ENCODE data around the gene OSBPL5.
"Not testable (repeated sequence)": the region's sequence is repeated elsewhere in the genome, so short reads cannot be mapped to it uniquely, and the experiment has no call there.

Gene OSBPL5

GRCh38 chr11:3176487-3176886, 11.4 kb upstream of the OSBPL5 start:
- Mint-ChIP-seq H3K27me3 (peaks cover 2% of the 10 kb centered on the region), H3K4me1 (ENCODE audit: low read depth) (peaks cover 10% of the 10 kb centered on the region), H3K36me3 (peaks cover 11% of the 10 kb centered on the region), H3K9me3 (ENCODE audit: low read depth) (peaks cover 4% of the 10 kb centered on the region), H3K27ac (no peak overlapping the region), H3K4me3 (no peak overlapping the region)

GRCh38 chr11:3175194-3175593, 10.1 kb upstream of the OSBPL5 start:
- no peak overlapping the region for H3K4me3 Mint-ChIP-seq
- H3K4me1 Mint-ChIP-seq (ENCODE audit: low read depth): peaks cover 18% of the 10 kb centered on the region
- H3K27me3 Mint-ChIP-seq: peaks cover 2% of the 10 kb centered on the region
- no peak overlapping the region for H3K27ac Mint-ChIP-seq
- peaks cover 11% of the 10 kb centered on the region for H3K36me3 Mint-ChIP-seq
- H3K9me3 Mint-ChIP-seq (ENCODE audit: low read depth): peaks cover 4% of the 10 kb centered on the region

GRCh38 chr11:3174387-3174786, 9.3 kb upstream of the OSBPL5 start:
- Mint-ChIP-seq H3K4me3 (no peak overlapping the region), H3K36me3 (peaks cover 11% of the 10 kb centered on the region), H3K27me3 (peaks cover 2% of the 10 kb centered on the region), H3K4me1 (ENCODE audit: low read depth) (peaks cover 23% of the 10 kb centered on the region), H3K27ac (no peak overlapping the region), H3K9me3 (ENCODE audit: low read depth) (peaks cover 4% of the 10 kb centered on the region)

GRCh38 chr11:3173795-3174194, 8.7 kb upstream of the OSBPL5 start:
- Mint-ChIP-seq H3K9me3 (ENCODE audit: low read depth) (peaks cover 4% of the 10 kb centered on the region), H3K36me3 (peaks cover 11% of the 10 kb centered on the region), H3K27me3 (peaks cover 2% of the 10 kb centered on the region), H3K27ac (no peak overlapping the region), H3K4me1 (ENCODE audit: low read depth) (peaks cover 28% of the 10 kb centered on the region), H3K4me3 (no peak overlapping the region)

GRCh38 chr11:3171931-3172560, 6.9 kb upstream of the OSBPL5 start:
- peaks cover 4% of the 10 kb centered on the region for H3K9me3 Mint-ChIP-seq (ENCODE audit: low read depth)
- H3K27ac Mint-ChIP-seq: no peak overlapping the region
- peaks cover 28% of the 10 kb centered on the region for H3K4me1 Mint-ChIP-seq (ENCODE audit: low read depth)
- H3K4me3 Mint-ChIP-seq: peak overlapping the region; percentile 46
- H3K27me3 Mint-ChIP-seq: no peaks in the 10 kb centered on the region
- H3K36me3 Mint-ChIP-seq: peaks cover 11% of the 10 kb centered on the region

GRCh38 chr11:3170756-3171650, 5.9 kb upstream of the OSBPL5 start:
- Mint-ChIP-seq H3K4me3 (peak overlapping the region; percentile 38), H3K9me3 (ENCODE audit: low read depth) (no peaks in the 10 kb centered on the region), H3K36me3 (peaks cover 4% of the 10 kb centered on the region), H3K4me1 (ENCODE audit: low read depth) (peaks cover 28% of the 10 kb centered on the region), H3K27me3 (no peaks in the 10 kb centered on the region), H3K27ac (peak overlapping the region; percentile 22)

- H3K9me3 Mint-ChIP-seq (ENCODE audit: low read depth): no peaks in the 10 kb centered on the region
- peaks cover 31% of the 10 kb centered on the region for H3K4me1 Mint-ChIP-seq (ENCODE audit: low read depth)
- H3K27ac Mint-ChIP-seq: peak overlapping the region; percentile 90
- no peaks in the 10 kb centered on the region for H3K27me3 Mint-ChIP-seq
- peak overlapping the region; percentile 87 for H3K4me3 Mint-ChIP-seq
- no peaks in the 10 kb centered on the region for H3K36me3 Mint-ChIP-seq
Observed at GRCh38 chr11:3170044-3170755, 5.1 kb upstream of the OSBPL5 start.

- H3K36me3 Mint-ChIP-seq: no peaks in the 10 kb centered on the region
- no peaks in the 10 kb centered on the region for H3K27me3 Mint-ChIP-seq
- no peaks in the 10 kb centered on the region for H3K9me3 Mint-ChIP-seq (ENCODE audit: low read depth)
- H3K4me1 Mint-ChIP-seq (ENCODE audit: low read depth): peaks cover 32% of the 10 kb centered on the region
- H3K4me3 Mint-ChIP-seq: peak overlapping the region; percentile 87
- peak overlapping the region; percentile 90 for H3K27ac Mint-ChIP-seq
Observed at GRCh38 chr11:3169255-3170043, 4.3 kb upstream of the OSBPL5 start.

GRCh38 chr11:3168742-3169254, 3.7 kb upstream of the OSBPL5 start:
- H3K9me3 Mint-ChIP-seq (ENCODE audit: low read depth); H3K36me3 Mint-ChIP-seq; H3K27me3 Mint-ChIP-seq; H3K27ac Mint-ChIP-seq: not testable (repeated sequence)
- Mint-ChIP-seq H3K4me3 (peak overlapping the region; percentile 58), H3K4me1 (ENCODE audit: low read depth) (peaks cover 36% of the 10 kb centered on the region)

- H3K4me1 Mint-ChIP-seq (ENCODE audit: low read depth): peaks cover 48% of the 10 kb centered on the region
- no peaks in the 10 kb centered on the region for H3K36me3 Mint-ChIP-seq
- H3K4me3 Mint-ChIP-seq: no peak overlapping the region
- no peaks in the 10 kb centered on the region for H3K9me3 Mint-ChIP-seq (ENCODE audit: low read depth)
- no peaks in the 10 kb centered on the region for H3K27me3 Mint-ChIP-seq
- H3K27ac Mint-ChIP-seq: no peak overlapping the region
Observed at GRCh38 chr11:3167143-3168119, 2.3 kb upstream of the OSBPL5 start.

- no peaks in the 10 kb centered on the region for H3K36me3 Mint-ChIP-seq
- peak overlapping the region; percentile 83 for H3K4me3 Mint-ChIP-seq
- H3K27me3 Mint-ChIP-seq: no peaks in the 10 kb centered on the region
- peaks cover 46% of the 10 kb centered on the region for H3K4me1 Mint-ChIP-seq (ENCODE audit: low read depth)
- no peak overlapping the region for H3K27ac Mint-ChIP-seq
- no peaks in the 10 kb centered on the region for H3K9me3 Mint-ChIP-seq (ENCODE audit: low read depth)
Observed at GRCh38 chr11:3166268-3167142, 1.4 kb upstream of the OSBPL5 start.

GRCh38 chr11:3165916-3166267, 782 bp upstream of the OSBPL5 start:
- peak overlapping the region; percentile 78 for H3K27ac Mint-ChIP-seq
- no peaks in the 10 kb centered on the region for H3K9me3 Mint-ChIP-seq (ENCODE audit: low read depth)
- no peaks in the 10 kb centered on the region for H3K27me3 Mint-ChIP-seq
- no peaks in the 10 kb centered on the region for H3K36me3 Mint-ChIP-seq
- H3K4me1 Mint-ChIP-seq (ENCODE audit: low read depth): peaks cover 46% of the 10 kb centered on the region
- peak overlapping the region; percentile 83 for H3K4me3 Mint-ChIP-seq

Data from activated naive CD8-positive, alpha-beta T cell (primary cell).